Measurements from ENCODE around the gene RWDD4.

RWDD4 gene

DNA sequence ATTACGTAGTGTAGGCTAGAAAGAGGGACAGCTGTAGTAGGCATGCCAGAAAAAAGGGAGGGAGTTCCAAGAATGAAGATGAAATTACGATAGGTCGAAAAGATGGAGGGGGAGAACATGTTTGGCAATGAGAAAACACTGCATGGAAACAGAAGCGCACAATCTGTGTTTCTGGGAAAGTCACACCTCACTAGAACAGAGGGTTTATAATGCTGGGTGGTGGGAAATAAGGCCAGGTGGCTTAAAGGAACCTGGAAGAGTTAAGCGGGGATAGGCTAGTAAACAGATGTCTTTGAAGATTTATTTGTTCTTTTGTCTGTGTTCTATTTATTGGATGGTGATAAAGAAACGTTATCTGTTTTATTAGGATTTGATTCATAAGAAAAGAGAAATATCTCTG, 29.2 kb upstream of the RWDD4 start:
- no peak overlapping the region for H3K4me3 ChIP-seq (ENCODE audit: low read depth, low read length)
- no peak for DNase-seq (ENCODE audit: low read depth)
- TF ChIP-seq, protein P1, sequence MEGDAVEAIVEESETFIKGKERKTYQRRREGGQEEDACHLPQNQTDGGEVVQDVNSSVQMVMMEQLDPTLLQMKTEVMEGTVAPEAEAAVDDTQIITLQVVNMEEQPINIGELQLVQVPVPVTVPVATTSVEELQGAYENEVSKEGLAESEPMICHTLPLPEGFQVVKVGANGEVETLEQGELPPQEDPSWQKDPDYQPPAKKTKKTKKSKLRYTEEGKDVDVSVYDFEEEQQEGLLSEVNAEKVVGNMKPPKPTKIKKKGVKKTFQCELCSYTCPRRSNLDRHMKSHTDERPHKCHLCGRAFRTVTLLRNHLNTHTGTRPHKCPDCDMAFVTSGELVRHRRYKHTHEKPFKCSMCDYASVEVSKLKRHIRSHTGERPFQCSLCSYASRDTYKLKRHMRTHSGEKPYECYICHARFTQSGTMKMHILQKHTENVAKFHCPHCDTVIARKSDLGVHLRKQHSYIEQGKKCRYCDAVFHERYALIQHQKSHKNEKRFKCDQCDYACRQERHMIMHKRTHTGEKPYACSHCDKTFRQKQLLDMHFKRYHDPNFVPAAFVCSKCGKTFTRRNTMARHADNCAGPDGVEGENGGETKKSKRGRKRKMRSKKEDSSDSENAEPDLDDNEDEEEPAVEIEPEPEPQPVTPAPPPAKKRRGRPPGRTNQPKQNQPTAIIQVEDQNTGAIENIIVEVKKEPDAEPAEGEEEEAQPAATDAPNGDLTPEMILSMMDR (IDR thresholded peaks at IDR 0.05; ENCODE audit: low read depth, low read length, missing control alignments) = no peak

DNA sequence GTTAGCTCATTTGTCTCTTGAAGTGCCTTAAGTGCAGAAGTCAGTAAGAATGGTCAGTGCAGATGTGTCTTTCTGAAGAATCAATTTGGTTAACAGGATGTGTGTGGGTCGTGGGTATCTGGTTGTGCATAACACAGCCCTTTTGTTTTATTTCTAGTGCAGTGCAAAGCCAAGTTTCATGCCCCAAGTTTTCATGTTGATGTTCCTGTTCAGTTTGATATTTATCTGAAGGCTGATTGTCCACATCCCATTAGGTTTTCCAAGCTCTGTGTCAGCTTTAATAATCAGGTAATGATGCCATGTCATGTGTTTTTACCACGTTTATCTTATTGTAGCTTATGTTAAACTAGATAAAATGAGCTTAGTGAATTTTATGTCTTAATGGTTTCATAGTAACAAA, 27.5 kb upstream of the RWDD4 start:
- TF ChIP-seq, protein P1 (IDR thresholded peaks at IDR 0.05; ENCODE audit: low read depth, low read length, missing control alignments) = no peak
- no peak overlapping the region for H3K4me3 ChIP-seq (ENCODE audit: low read depth, low read length)
- DNase-seq (ENCODE audit: low read depth) = no peak

DNA sequence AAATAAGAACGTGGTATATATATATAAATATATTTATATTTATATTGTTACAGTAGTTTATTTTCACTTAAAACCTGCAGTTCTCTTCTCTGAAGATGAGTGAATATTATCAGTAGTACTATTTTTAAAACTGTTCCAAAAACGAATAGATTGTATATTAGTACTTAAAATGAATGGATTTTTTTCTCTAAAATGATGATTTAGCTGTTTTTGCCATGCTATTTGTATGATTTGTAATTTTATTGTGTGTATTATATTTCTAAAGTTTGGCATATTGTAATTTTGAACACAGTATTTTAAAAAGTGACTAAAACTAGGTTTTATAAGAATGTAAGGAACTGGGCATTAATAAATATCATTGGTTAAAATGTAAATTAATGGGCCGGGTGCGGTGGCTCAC, 22.1 kb upstream of the RWDD4 start:
- H3K4me3 ChIP-seq (ENCODE audit: low read depth, low read length) = no peak overlapping the region
- no peak for DNase-seq (ENCODE audit: low read depth)
- TF ChIP-seq, protein P1 (IDR thresholded peaks at IDR 0.05; ENCODE audit: low read depth, low read length, missing control alignments) = no peak

DNA sequence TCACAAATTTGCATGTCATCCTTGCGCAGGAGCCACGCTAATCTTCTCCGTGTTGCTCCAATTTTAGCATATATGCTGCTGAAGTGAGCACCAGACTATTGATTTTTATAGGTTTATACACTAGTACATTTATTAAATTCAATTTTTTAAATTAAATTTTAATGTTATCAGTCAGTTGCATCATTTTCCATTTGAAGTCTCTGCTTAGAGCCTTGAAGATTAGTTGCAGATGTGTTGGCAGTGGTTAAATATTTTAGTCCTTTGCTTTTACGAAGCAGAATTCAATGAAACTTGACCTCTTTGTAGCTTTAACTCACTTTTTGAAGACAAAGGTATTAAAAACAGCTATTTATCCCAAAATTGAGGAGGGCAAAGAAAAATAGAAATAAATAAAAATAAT, 16.6 kb upstream of the RWDD4 start:
- H3K4me3 ChIP-seq (ENCODE audit: low read depth, low read length) = no peak overlapping the region
- TF ChIP-seq, protein P1 (IDR thresholded peaks at IDR 0.05; ENCODE audit: low read depth, low read length, missing control alignments) = no peak
- no peak for DNase-seq (ENCODE audit: low read depth)

DNA sequence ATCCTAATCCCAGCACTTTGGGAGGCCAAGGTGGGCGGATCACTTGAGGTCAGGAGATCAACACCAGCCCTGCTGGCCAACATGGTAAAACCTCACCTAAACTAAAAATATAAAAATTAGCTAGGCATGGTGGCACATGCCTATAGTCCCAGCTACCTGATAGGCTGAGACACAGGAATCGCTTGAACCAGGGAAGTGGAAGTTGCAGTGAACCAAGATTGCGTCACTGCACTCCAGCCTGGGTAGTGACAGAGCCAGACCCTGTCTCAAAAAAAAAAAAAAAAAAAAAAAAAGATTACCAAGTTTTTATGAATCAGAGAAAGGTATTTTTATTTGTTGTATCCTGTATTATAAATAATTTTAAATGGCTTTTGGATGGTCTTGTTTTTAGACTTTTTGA, 15.2 kb upstream of the RWDD4 start:
- no peak for DNase-seq (ENCODE audit: low read depth)
- TF ChIP-seq, protein P1 (IDR thresholded peaks at IDR 0.05; ENCODE audit: low read depth, low read length, missing control alignments) = no peak
- no peak overlapping the region for H3K4me3 ChIP-seq (ENCODE audit: low read depth, low read length)

DNA sequence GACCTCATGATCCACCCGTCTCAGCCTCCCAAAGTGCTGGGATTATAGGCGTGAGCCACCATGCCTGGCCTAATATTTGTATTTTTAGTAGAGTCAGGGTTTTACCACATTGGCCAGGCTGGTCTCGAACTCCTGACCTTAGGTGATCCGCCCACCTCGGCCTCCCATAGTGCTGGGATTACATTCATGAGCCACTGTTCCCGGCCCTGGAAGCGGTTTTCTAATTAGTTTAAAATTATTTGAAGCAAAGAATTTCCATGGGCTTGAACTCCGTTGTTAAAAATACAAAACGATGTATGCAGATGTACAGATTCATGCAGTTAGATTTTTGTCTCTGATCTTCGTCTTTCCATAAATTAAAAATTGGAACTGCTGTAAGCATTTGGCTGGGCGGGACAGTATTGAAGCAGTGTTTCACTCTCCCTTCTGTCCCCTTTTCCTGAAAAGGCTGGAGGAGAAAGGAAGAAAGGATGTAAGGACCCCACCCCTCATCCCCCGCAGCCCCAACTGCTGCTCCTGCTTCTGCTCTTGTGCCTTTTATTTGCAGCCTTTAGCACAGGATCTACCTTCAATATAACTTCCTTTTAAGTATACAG, 12.1 kb upstream of the RWDD4 start:
- H3K4me3 ChIP-seq (ENCODE audit: low read depth, low read length) = no peak overlapping the region
- no peak for DNase-seq (ENCODE audit: low read depth)
- TF ChIP-seq, protein P1 (IDR thresholded peaks at IDR 0.05; ENCODE audit: low read depth, low read length, missing control alignments) = no peak

DNA sequence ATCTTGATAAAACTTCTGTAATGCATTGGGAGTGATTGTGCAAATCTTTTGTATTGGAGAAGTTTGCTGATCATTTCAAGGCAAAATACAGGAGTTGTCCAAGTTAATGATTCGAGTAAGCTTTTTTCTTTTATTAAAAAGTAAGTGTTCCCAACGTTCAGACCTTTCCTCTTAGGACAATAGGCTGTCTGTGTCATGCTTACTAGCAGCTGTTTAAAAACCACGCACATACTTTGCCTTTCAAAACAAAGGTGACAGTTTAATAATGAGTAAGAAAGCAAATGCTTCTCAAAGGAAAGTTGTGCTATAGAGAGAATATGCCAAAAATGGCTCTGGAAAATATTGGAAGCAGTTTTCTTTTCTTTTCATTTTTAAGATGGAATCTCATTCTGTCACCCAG, 11.3 kb upstream of the RWDD4 start:
- TF ChIP-seq, protein P1 (IDR thresholded peaks at IDR 0.05; ENCODE audit: low read depth, low read length, missing control alignments) = no peak
- no peak for DNase-seq (ENCODE audit: low read depth)
- H3K4me3 ChIP-seq (ENCODE audit: low read depth, low read length) = no peak overlapping the region
